Esophagus muscularis mucosa (tissue), 4 donors: ENCODE results near the gene EPC1.

Experiments used
- CTCF ChIP-seq, 3 experiments: fragments of 200-600 bp in 2 of 3; fragments of 450-650 bp in 1 of 3; sonication (generic) in 2 of 3; IDR thresholded peaks; one replicate each; pipeline ENCODE4 v1.5.1; 2017 to 2019; ENCODE audit warnings: antibody characterized with exemption in 3 of 3, mild to moderate bottlenecking in 2 of 3, moderate library complexity in 1 of 3
- EP300 ChIP-seq: sonication (generic); formaldehyde crosslinking; IDR thresholded peaks from one replicate; pipeline ENCODE4 v1.6.1; 2017; ENCODE audit warnings: antibody characterized with exemption
- POLR2A ChIP-seq: fragments of 450-650 bp; IDR thresholded peaks from one replicate; pipeline ENCODE4 v1.6.1; 2017; ENCODE audit warnings: antibody characterized with exemption, moderate library complexity, mild to moderate bottlenecking, low read depth
- POLR2AphosphoS5 ChIP-seq, 2 donors: sonication (generic); formaldehyde crosslinking; IDR thresholded peaks; one replicate each; pipeline ENCODE4 v1.6.1; 2017; ENCODE audit warnings: antibody characterized with exemption in 2 of 2

GRCh38 chr10:32349968-32350738, 3.2 kb upstream of the EPC1 start:
- TF ChIP-seq CTCF (IDR thresholded peaks at IDR 0.05) (no peak), EP300 (no peak), POLR2A (no peak), POLR2AphosphoS5 (IDR thresholded peaks at IDR 0.05) (no peak)
